ENCODE data around the gene PRKG1.

The PRKG1 gene

DNA sequence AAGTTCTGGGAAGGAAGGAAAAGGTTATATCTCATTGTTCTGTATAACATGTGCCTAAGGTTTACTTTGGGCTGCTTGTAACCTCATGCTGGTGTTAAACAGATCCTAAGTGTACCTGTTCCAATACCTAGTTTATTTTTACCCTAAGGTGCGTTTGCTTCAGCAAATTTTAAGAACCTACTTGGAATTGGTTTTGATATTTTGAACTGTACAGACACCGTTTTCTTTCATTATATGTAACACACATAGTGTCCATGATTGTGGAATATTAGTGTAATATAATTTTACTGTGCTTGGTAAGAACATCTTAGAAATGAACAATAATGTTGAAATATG, 954.2 kb downstream of the PRKG1 start:
- Histone ChIP-seq H3K23ac (ENCODE audit: low read depth, low read length, poor library complexity) (no peak overlapping the region), H3K27me3 (ENCODE audit: control insufficient read depth in 3 of 3, insufficient read depth in 3 of 3, low read depth in 1 of 3, low read length in 3 of 3) (no peaks in the 10 kb centered on the region), H2BK5ac (ENCODE audit: low read length) (no peak overlapping the region), H3K9ac (ENCODE audit: low read depth, low read length, poor library complexity) (no peak overlapping the region), H4K8ac (ENCODE audit: low read depth, low read length) (no peak overlapping the region), H3K4me1 (ENCODE audit: control insufficient read depth in 2 of 2, insufficient read depth in 1 of 2, low read depth in 1 of 2, low read length in 2 of 2) (no peaks in the 10 kb centered on the region), H4K91ac (ENCODE audit: low read depth, low read length, poor library complexity) (no peak overlapping the region), H2AK5ac (ENCODE audit: low read depth, low read length) (no peak overlapping the region), H3K4ac (ENCODE audit: low read length) (no peak overlapping the region), H3K14ac (ENCODE audit: low read length) (no peak overlapping the region), H3K4me3 (ENCODE audit: low read length in 2 of 2) (no peak overlapping the region), H2BK15ac (ENCODE audit: low read length) (no peak overlapping the region), H2BK120ac (ENCODE audit: low read depth, low read length) (no peak overlapping the region), H3K27ac (replicated peaks; ENCODE audit: low read length) (no peak overlapping the region), H3K18ac (ENCODE audit: low read length) (no peak overlapping the region), H3K36me3 (replicated peaks in 1 of 2; ENCODE audit: control insufficient read depth in 2 of 2, insufficient read depth in 2 of 2, low read length in 2 of 2) (no peaks in the 10 kb centered on the region), H3K9me3 (replicated peaks in 1 of 2; ENCODE audit: control insufficient read depth in 2 of 2, insufficient read depth in 1 of 2, low read depth in 1 of 2, low read length in 2 of 2) (no peaks in the 10 kb centered on the region), H2AFZ (ENCODE audit: low read length) (no peak overlapping the region), H2BK12ac (ENCODE audit: low read length) (no peak overlapping the region), H3K79me1 (ENCODE audit: low read depth, low read length) (no peaks in the 10 kb centered on the region), H3K4me2 (ENCODE audit: insufficient read depth, low read length, poor library complexity, severe bottlenecking) (no peak overlapping the region)
- WGBS, 2 donors (ENCODE audit: extremely low coverage in 2 of 2, insufficient read length in 2 of 2, insufficient replicate concordance in 1 of 2) = no CpG with 5 or more reads among the region's 2 CpGs
- no peak for DNase-seq (ENCODE audit: low spot score)

DNA sequence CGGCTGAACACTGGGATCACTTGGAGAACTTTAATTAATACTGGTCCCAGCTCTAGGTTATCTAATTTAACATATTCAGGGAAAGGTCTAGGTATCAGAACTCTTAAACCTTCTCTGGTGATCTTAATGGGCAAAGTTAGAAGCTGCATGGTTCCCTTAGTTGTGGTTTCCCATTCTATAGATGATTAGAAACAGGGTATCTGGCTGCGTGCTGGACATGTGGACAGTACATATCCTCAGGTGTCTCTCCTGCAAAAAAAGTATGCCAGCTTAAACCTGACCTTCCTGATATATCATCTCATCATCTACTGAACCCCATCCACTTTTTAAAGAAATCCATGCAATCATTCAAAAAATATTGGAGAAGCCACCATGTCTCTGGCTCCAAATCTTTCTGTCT, 955.3 kb downstream of the PRKG1 start:
- Histone ChIP-seq H2AK5ac (ENCODE audit: low read depth, low read length) (no peak overlapping the region), H4K8ac (ENCODE audit: low read depth, low read length) (no peak overlapping the region)

GRCh38 chr10:52030051-52030790, 955.9 kb downstream of the PRKG1 start:
- H3K18ac ChIP-seq (ENCODE audit: low read length) = no peak overlapping the region
- no peaks in the 10 kb centered on the region for H3K79me1 ChIP-seq (ENCODE audit: low read depth, low read length)
- H2BK15ac ChIP-seq (ENCODE audit: low read length) = no peak overlapping the region
- H2BK5ac ChIP-seq (ENCODE audit: low read length) = no peak overlapping the region
- H2BK120ac ChIP-seq (ENCODE audit: low read depth, low read length) = no peak overlapping the region
- no CpG with 5 or more reads among the region's 6 CpGs for WGBS, 2 donors (ENCODE audit: extremely low coverage in 2 of 2, insufficient read length in 2 of 2, insufficient replicate concordance in 1 of 2)
- no peak overlapping the region for H2AK5ac ChIP-seq (ENCODE audit: low read depth, low read length)
- H2BK12ac ChIP-seq (ENCODE audit: low read length) = no peak overlapping the region
- no peak for DNase-seq (ENCODE audit: low spot score)
- no peak overlapping the region for H2AFZ ChIP-seq (ENCODE audit: low read length)
- no peak overlapping the region for H3K9ac ChIP-seq (ENCODE audit: low read depth, low read length, poor library complexity)
- H3K4me3 ChIP-seq (ENCODE audit: low read length in 2 of 2) = no peak overlapping the region
- no peak overlapping the region for H3K27ac ChIP-seq (replicated peaks; ENCODE audit: low read length)
- no peak overlapping the region for H4K8ac ChIP-seq (ENCODE audit: low read depth, low read length)
- H3K23ac ChIP-seq (ENCODE audit: low read depth, low read length, poor library complexity) = no peak overlapping the region
- H3K27me3 ChIP-seq (ENCODE audit: control insufficient read depth in 3 of 3, insufficient read depth in 3 of 3, low read depth in 1 of 3, low read length in 3 of 3) = no peaks in the 10 kb centered on the region
- H3K36me3 ChIP-seq (replicated peaks in 1 of 2; ENCODE audit: control insufficient read depth in 2 of 2, insufficient read depth in 2 of 2, low read length in 2 of 2) = no peaks in the 10 kb centered on the region
- no peak overlapping the region for H3K4me2 ChIP-seq (ENCODE audit: insufficient read depth, low read length, poor library complexity, severe bottlenecking)
- no peaks in the 10 kb centered on the region for H3K4me1 ChIP-seq (ENCODE audit: control insufficient read depth in 2 of 2, insufficient read depth in 1 of 2, low read depth in 1 of 2, low read length in 2 of 2)
- H3K14ac ChIP-seq (ENCODE audit: low read length) = no peak overlapping the region
- H3K9me3 ChIP-seq (replicated peaks in 1 of 2; ENCODE audit: control insufficient read depth in 2 of 2, insufficient read depth in 1 of 2, low read depth in 1 of 2, low read length in 2 of 2) = no peaks in the 10 kb centered on the region
- no peak overlapping the region for H4K91ac ChIP-seq (ENCODE audit: low read depth, low read length, poor library complexity)
- no peak overlapping the region for H3K4ac ChIP-seq (ENCODE audit: low read length)

More for the DNA sequence above, 955.3 kb downstream of the PRKG1 start:
- Histone ChIP-seq H2AFZ (ENCODE audit: low read length) (no peak overlapping the region), H3K9ac (ENCODE audit: low read depth, low read length, poor library complexity) (no peak overlapping the region), H3K27ac (replicated peaks; ENCODE audit: low read length) (no peak overlapping the region), H3K4ac (ENCODE audit: low read length) (no peak overlapping the region), H2BK15ac (ENCODE audit: low read length) (no peak overlapping the region), H3K4me1 (ENCODE audit: control insufficient read depth in 2 of 2, insufficient read depth in 1 of 2, low read depth in 1 of 2, low read length in 2 of 2) (no peaks in the 10 kb centered on the region), H3K36me3 (replicated peaks in 1 of 2; ENCODE audit: control insufficient read depth in 2 of 2, insufficient read depth in 2 of 2, low read length in 2 of 2) (no peaks in the 10 kb centered on the region), H2BK5ac (ENCODE audit: low read length) (no peak overlapping the region), H3K18ac (ENCODE audit: low read length) (no peak overlapping the region), H3K14ac (ENCODE audit: low read length) (no peak overlapping the region), H3K4me3 (ENCODE audit: low read length in 2 of 2) (no peak overlapping the region), H3K79me1 (ENCODE audit: low read depth, low read length) (no peaks in the 10 kb centered on the region), H3K23ac (ENCODE audit: low read depth, low read length, poor library complexity) (no peak overlapping the region), H3K4me2 (ENCODE audit: insufficient read depth, low read length, poor library complexity, severe bottlenecking) (no peak overlapping the region), H3K27me3 (ENCODE audit: control insufficient read depth in 3 of 3, insufficient read depth in 3 of 3, low read depth in 1 of 3, low read length in 3 of 3) (no peaks in the 10 kb centered on the region), H3K9me3 (replicated peaks in 1 of 2; ENCODE audit: control insufficient read depth in 2 of 2, insufficient read depth in 1 of 2, low read depth in 1 of 2, low read length in 2 of 2) (no peaks in the 10 kb centered on the region), H2BK120ac (ENCODE audit: low read depth, low read length) (no peak overlapping the region), H2BK12ac (ENCODE audit: low read length) (no peak overlapping the region), H4K91ac (ENCODE audit: low read depth, low read length, poor library complexity) (no peak overlapping the region)
- DNase-seq (ENCODE audit: low spot score) = no peak
- WGBS, 2 donors (ENCODE audit: extremely low coverage in 2 of 2, insufficient read length in 2 of 2, insufficient replicate concordance in 1 of 2) = no CpG with 5 or more reads among the region's 2 CpGs

- Histone ChIP-seq H3K27me3 (ENCODE audit: control insufficient read depth in 3 of 3, insufficient read depth in 3 of 3, low read depth in 1 of 3, low read length in 3 of 3) (no peaks in the 10 kb centered on the region), H3K18ac (ENCODE audit: low read length) (no peak overlapping the region), H4K91ac (ENCODE audit: low read depth, low read length, poor library complexity) (no peak overlapping the region), H2BK120ac (ENCODE audit: low read depth, low read length) (no peak overlapping the region), H3K23ac (ENCODE audit: low read depth, low read length, poor library complexity) (no peak overlapping the region), H4K8ac (ENCODE audit: low read depth, low read length) (no peak overlapping the region), H3K4ac (ENCODE audit: low read length) (no peak overlapping the region), H3K27ac (replicated peaks; ENCODE audit: low read length) (no peak overlapping the region), H2AK5ac (ENCODE audit: low read depth, low read length) (no peak overlapping the region), H3K14ac (ENCODE audit: low read length) (no peak overlapping the region), H2BK12ac (ENCODE audit: low read length) (no peak overlapping the region), H3K4me3 (ENCODE audit: low read length in 2 of 2) (no peak overlapping the region), H3K36me3 (replicated peaks in 1 of 2; ENCODE audit: control insufficient read depth in 2 of 2, insufficient read depth in 2 of 2, low read length in 2 of 2) (no peaks in the 10 kb centered on the region), H3K4me2 (ENCODE audit: insufficient read depth, low read length, poor library complexity, severe bottlenecking) (no peak overlapping the region), H2AFZ (ENCODE audit: low read length) (no peak overlapping the region), H3K9ac (ENCODE audit: low read depth, low read length, poor library complexity) (no peak overlapping the region), H2BK15ac (ENCODE audit: low read length) (no peak overlapping the region), H2BK5ac (ENCODE audit: low read length) (no peak overlapping the region), H3K9me3 (replicated peaks in 1 of 2; ENCODE audit: control insufficient read depth in 2 of 2, insufficient read depth in 1 of 2, low read depth in 1 of 2, low read length in 2 of 2) (no peaks in the 10 kb centered on the region), H3K79me1 (ENCODE audit: low read depth, low read length) (no peaks in the 10 kb centered on the region), H3K4me1 (ENCODE audit: control insufficient read depth in 2 of 2, insufficient read depth in 1 of 2, low read depth in 1 of 2, low read length in 2 of 2) (no peaks in the 10 kb centered on the region)
- no CpG with 5 or more reads among the region's 1 CpG for WGBS, 2 donors (ENCODE audit: extremely low coverage in 2 of 2, insufficient read length in 2 of 2, insufficient replicate concordance in 1 of 2)
- DNase-seq (ENCODE audit: low spot score) = no peak
Measured at GRCh38 chr10:52030975-52031374, 956.7 kb downstream of the PRKG1 start.
